Measurements from ENCODE around the gene GH2. TPM values are rescaled to one million over a fixed set of nuclear protein-coding genes. Genes with fewer than 3 reads are reported as not detected.
"Not testable (repeated sequence)": the region's sequence is repeated elsewhere in the genome, so short reads cannot be mapped to it uniquely, and the experiment has no call there.

Gene GH2
- total RNA-seq, 2 experiments from 2014 or later, result not detected

GRCh38 chr17:63848834-63849689 lies 32.7 kb downstream of the GH2 start:
- Mint-ChIP-seq H3K4me3 (peak overlapping the region; percentile 79), H3K27me3 (peaks cover 25% of the 10 kb centered on the region), H3K4me1 (peaks cover 23% of the 10 kb centered on the region), H3K9me3 (peaks cover 5% of the 10 kb centered on the region), H3K36me3 (no peaks in the 10 kb centered on the region), H3K27ac (peak overlapping the region; percentile 97)
- DNase-seq, result peak; percentile 97
- POLR2A ChIA-PET, result interaction anchor here (0.7 to 1.6 kb wide), 9 partner anchors 8 to 171 kb away, joined by 3 to 8 read pairs (median 3); partner anchors contain the start of genes ICAM2, LIMD2 and PSMC5
- ATAC-seq (ENCODE audit: low read depth), result peak; percentile 93

- Mint-ChIP-seq H3K4me3 (peak overlapping the region; percentile 37), H3K27me3 (peaks cover 23% of the 10 kb centered on the region), H3K36me3 (no peaks in the 10 kb centered on the region), H3K4me1 (peaks cover 26% of the 10 kb centered on the region), H3K9me3 (peaks cover 5% of the 10 kb centered on the region), H3K27ac (peak overlapping the region; percentile 97)
- POLR2A ChIA-PET, result interaction anchor here (1.0 to 1.5 kb wide), 4 partner anchors 11 to 153 kb away, joined by 3 to 8 read pairs (median 6); partner anchors contain the start of gene LIMD2
- no peak for ATAC-seq (ENCODE audit: low read depth)
- no peak for DNase-seq
Observed at GRCh38 chr17:63847525-63848249, 34.1 kb downstream of the GH2 start.

GRCh38 chr17:63845509-63845908 lies 36.2 kb downstream of the GH2 start:
- Mint-ChIP-seq H3K27me3 (peaks cover 9% of the 10 kb centered on the region), H3K4me3 (no peak overlapping the region), H3K4me1 (peaks cover 35% of the 10 kb centered on the region), H3K9me3 (peaks cover 5% of the 10 kb centered on the region), H3K27ac (no peak overlapping the region), H3K36me3 (no peaks in the 10 kb centered on the region)
- ATAC-seq (ENCODE audit: low read depth) (no peak), DNase-seq (no peak)
- POLR2A ChIA-PET, result no interaction called here

GRCh38 chr17:63843910-63844677 lies 37.6 kb downstream of the GH2 start:
- DNase-seq, result no peak
- Mint-ChIP-seq H3K4me3 (peak overlapping the region; percentile 91), H3K27me3 (peaks cover 2% of the 10 kb centered on the region), H3K9me3 (peaks cover 5% of the 10 kb centered on the region), H3K27ac (peak overlapping the region; percentile 94), H3K4me1 (peaks cover 37% of the 10 kb centered on the region), H3K36me3 (no peaks in the 10 kb centered on the region)
- no peak for ATAC-seq (ENCODE audit: low read depth)
- POLR2A ChIA-PET, result interaction anchor here (0.6 to 6.8 kb wide), 11 partner anchors 14 to 485 kb away, joined by 3 to 83 read pairs (median 5); partner anchors contain the start of genes CCDC47, DDX42, FTSJ3 and ICAM2

DNA sequence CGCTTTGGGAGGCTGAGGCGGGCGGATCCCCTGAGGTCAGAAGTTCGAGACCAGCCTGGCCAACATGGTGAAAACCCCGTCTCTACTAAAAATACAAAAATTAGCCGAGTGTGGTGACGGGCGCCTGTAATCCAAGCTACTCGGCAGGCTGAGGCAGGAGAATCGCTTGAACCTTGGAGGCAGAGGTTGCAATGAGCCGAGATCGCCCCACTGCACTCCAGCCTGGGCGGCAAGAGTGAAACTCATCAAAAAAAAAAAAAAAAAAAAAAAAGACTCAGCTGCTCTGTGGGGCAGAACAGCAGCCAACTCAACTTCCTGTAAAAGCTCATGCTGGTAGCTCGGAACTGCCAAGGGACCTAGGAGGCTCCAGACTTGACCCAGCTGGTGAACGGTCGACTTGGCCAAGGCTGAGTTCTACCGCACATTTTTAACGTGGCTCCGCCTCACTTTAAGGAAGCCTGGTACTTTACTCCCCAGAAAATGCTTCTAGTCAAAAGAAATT lies 38.3 kb downstream of the GH2 start:
- ATAC-seq (ENCODE audit: low read depth), result peak; percentile 15
- not testable (repeated sequence) for H3K9me3 Mint-ChIP-seq, DNase-seq, H3K36me3 Mint-ChIP-seq, H3K27me3 Mint-ChIP-seq
- Mint-ChIP-seq H3K4me1 (peaks cover 33% of the 10 kb centered on the region), H3K27ac (peak overlapping the region; percentile 94), H3K4me3 (peak overlapping the region; percentile 91)
- POLR2A ChIA-PET, result interaction anchor here (0.6 to 6.8 kb wide), 14 partner anchors 14 to 662 kb away, joined by 3 to 83 read pairs (median 4); partner anchors contain the start of genes CCDC47, DDX42, FTSJ3 and ICAM2

DNA sequence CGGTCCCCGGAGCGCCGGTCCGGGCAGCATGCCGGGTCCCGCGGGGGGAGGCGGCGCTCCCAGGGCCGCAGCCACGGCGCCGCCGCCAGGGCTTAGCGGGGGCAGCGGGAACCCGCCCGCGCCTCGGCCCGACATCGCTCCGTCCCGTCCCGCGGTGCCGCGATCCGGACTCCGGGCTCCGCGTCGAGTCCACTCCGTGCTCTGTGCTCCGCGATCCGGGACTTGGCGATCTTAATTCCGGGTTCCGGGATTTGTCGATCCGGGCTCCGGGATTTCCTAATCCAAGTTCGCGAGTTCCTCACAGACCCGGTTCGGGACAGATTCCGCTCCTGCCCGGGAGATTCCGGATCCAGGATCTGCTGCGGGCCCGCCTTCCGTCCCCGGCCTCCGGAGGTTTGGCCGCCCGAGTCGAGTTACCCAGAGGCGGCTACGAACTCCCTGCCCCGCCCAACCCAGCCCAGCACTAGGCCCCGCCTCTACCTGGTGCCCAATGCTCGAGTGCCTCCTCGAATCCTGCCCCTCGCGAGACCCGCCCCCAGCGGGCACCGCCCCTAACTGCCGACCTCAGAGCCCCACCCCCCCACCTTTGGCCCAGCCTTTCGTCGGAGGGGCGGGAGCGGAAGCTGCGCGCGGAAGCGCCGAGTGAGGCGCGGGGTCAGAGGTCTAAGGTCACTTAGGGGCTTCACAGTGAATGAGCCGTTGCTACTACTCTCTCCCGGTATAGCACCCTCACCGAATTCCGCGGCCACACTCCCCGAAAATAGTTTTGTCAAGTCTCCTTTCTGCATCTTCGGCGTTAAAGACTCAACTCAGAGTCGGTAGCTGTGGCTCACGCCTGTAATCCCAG lies 39.0 kb downstream of the GH2 start, which contains the start of gene SMARCD2:
TSS of gene SMARCD2 (minus strand) at position 146 of the 847 bp plus-strand sequence. CDS start at position 135, 11 bp downstream.
- peaks cover 2% of the 10 kb centered on the region for H3K27me3 Mint-ChIP-seq
- ATAC-seq (ENCODE audit: low read depth) (peak; percentile 83), DNase-seq (peak; percentile 99)
- H3K9me3 Mint-ChIP-seq, result peaks cover 1% of the 10 kb centered on the region
- H3K4me1 Mint-ChIP-seq, result peaks cover 26% of the 10 kb centered on the region
- H3K36me3 Mint-ChIP-seq, result no peaks in the 10 kb centered on the region
- POLR2A ChIA-PET, result interaction anchor here (0.7 to 6.8 kb wide), 13 partner anchors 13 to 662 kb away, joined by 3 to 83 read pairs (median 4); partner anchors contain the start of genes CCDC47, DDX42, FTSJ3 and ICAM2
- H3K4me3 Mint-ChIP-seq, result peak within 1 kb of the TSS; percentile 93
- peak within 1 kb of the TSS; percentile 95 for H3K27ac Mint-ChIP-seq

DNA sequence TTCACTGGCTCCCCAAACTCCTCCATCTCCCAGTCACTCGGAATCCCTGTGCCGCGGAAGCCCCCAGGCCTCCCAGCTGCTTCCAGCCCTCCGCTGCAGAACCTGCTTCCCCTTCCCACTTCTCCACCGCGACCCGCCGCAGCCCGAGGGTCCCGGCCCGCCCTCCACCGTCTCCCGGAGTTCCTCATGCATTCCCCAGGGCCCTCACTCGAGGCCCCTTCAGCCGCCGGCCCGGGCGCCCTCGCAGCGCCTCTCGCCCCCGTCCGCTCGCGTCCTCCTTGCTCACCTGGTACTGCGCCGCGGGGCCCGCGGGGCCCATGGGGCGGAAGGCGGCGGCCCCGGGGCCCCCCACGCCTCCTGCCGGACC lies 39.6 kb downstream of the GH2 start:
- Mint-ChIP-seq H3K27me3 (peaks cover 2% of the 10 kb centered on the region), H3K4me1 (peaks cover 25% of the 10 kb centered on the region)
- ATAC-seq (ENCODE audit: low read depth), result peak; percentile 38

DNA sequence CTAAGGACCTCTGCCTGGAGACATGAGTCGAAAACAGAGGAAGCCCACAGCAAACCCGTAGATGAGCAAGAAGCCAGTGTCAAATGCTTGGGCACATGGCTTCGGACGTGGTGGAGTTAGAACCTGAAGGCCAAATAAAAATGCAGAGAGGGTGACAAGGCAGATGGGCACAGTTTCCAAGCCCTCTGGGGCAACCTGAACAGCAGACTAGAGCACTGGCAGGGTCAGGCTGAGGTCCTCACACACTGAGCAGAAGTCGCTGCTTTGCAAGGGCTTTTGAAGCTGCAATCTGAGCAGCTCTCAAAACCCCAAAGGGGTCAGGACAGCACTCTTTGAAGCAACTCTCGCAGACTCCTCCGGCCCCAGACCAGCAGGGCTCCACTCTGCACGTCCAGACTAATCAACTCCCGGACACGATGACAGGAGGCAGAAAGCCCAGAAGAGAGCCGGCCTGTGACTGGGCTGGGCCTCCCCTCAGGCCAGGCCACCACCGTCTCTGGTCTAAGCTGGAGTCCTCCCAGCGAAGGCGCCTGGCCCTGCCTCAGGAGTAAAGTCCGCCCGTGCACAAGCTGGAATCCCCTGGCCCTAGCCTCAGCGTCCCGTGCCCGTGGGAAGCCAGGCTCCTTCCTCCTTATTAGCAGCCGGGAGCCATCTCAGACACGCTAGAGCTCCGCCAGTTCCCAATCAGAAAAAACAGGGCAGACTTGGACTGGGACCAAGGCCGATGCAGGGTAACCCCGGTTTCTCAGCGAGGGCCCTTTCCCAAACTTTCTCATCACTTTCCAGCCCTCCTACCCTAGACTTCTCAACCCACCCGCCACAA lies 40.2 kb downstream of the GH2 start:
- no peak for ATAC-seq (ENCODE audit: low read depth)
- H3K4me1 Mint-ChIP-seq, result peaks cover 25% of the 10 kb centered on the region

More for the DNA sequence above, 39.6 kb downstream of the GH2 start:
- DNase-seq, result no peak
- peak overlapping the region; percentile 95 for H3K27ac Mint-ChIP-seq
- no peaks in the 10 kb centered on the region for H3K36me3 Mint-ChIP-seq
- POLR2A ChIA-PET, result interaction anchor here (1.0 to 6.8 kb wide), 8 partner anchors 13 to 230 kb away, joined by 3 to 83 read pairs (median 8); partner anchors contain the start of genes FTSJ3, LIMD2, MAP3K3 and PSMC5
- H3K9me3 Mint-ChIP-seq, result no peaks in the 10 kb centered on the region
- H3K4me3 Mint-ChIP-seq, result peak overlapping the region; percentile 93

DNA sequence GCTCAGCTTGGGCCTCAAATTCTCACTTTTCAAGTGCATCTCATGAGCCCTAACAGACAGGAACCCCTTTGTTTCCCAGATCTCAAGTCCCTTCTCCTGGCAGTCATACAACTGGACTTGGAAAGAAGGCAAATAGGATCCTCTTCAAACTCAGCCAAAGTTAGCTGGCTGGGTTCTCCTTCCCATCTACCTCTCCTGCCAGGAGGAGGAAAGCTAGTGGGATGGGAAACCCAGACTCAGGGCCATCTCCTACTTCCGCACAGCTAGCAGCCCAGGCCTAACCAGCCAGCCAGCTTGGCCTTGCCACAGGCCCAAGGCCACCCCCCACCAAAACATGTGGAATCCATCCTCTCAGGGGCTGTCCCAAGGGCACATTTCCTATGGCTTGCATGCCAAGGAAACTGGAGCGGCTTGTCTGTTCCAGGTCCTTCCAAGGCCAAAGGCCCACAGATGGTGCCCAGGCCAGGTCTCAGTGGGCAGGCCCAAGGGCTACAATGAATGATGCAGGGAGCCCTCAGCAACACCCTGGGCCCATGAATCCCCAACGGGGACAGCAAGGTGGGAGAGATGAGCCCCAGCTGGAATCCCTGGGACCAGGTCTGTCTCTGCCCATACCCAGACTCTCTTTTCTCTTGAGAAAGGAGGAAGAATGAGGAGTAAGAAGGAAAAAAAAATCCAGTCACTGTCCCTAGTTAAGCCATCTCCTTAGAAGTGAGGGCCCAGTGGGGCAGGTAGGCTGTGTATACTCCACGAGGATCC lies 41.0 kb downstream of the GH2 start:
- H3K4me1 Mint-ChIP-seq, result peaks cover 25% of the 10 kb centered on the region
- H3K27ac Mint-ChIP-seq, result peak overlapping the region; percentile 95
- POLR2A ChIA-PET, result interaction anchor here (0.7 to 6.8 kb wide), 7 partner anchors 11 to 229 kb away, joined by 3 to 83 read pairs (median 4); partner anchors contain the start of genes CCDC47, DDX42, FTSJ3 and PSMC5
- ATAC-seq (ENCODE audit: low read depth) (no peak), DNase-seq (no peak)
- H3K27me3 Mint-ChIP-seq, result peaks cover 1% of the 10 kb centered on the region
- H3K9me3 Mint-ChIP-seq, result no peaks in the 10 kb centered on the region
- peak overlapping the region; percentile 93 for H3K4me3 Mint-ChIP-seq
- peaks cover 2% of the 10 kb centered on the region for H3K36me3 Mint-ChIP-seq

More for the DNA sequence above, 40.2 kb downstream of the GH2 start:
- Mint-ChIP-seq H3K4me3 (peak overlapping the region; percentile 93), H3K27ac (peak overlapping the region; percentile 95), H3K36me3 (no peaks in the 10 kb centered on the region), H3K27me3 (peaks cover 2% of the 10 kb centered on the region), H3K9me3 (no peaks in the 10 kb centered on the region)
- POLR2A ChIA-PET, result interaction anchor here (0.7 to 6.8 kb wide), 11 partner anchors 12 to 229 kb away, joined by 3 to 83 read pairs (median 4); partner anchors contain the start of genes CCDC47, DDX42, FTSJ3 and LIMD2
- peak; percentile 56 for DNase-seq

GRCh38 chr17:63838631-63839171 lies 43.0 kb downstream of the GH2 start:
- POLR2A ChIA-PET, result interaction anchor here (0.8 to 6.8 kb wide), 4 partner anchors 9 to 141 kb away, joined by 3 to 83 read pairs (median 4); partner anchors contain the start of genes FTSJ3 and PSMC5
- Mint-ChIP-seq H3K9me3 (no peaks in the 10 kb centered on the region), H3K27ac (peak overlapping the region; percentile 50), H3K4me1 (peaks cover 23% of the 10 kb centered on the region), H3K4me3 (peak overlapping the region; percentile 51), H3K27me3 (no peaks in the 10 kb centered on the region), H3K36me3 (peaks cover 13% of the 10 kb centered on the region)
- no peak for ATAC-seq (ENCODE audit: low read depth)
- DNase-seq, result no peak
